ENCODE measurements around the gene TCERG1L.
"Not testable (repeated sequence)": the region's sequence is repeated elsewhere in the genome, so short reads cannot be mapped to it uniquely, and the experiment has no call there.

TCERG1L gene

GRCh38 chr10:131248376-131249165 is 63.0 kb downstream of the TCERG1L start:
- DNase-seq (ENCODE audit: low read depth): no peak

- no peak for DNase-seq (ENCODE audit: low read depth)
Measured at GRCh38 chr10:131247873-131248272, 63.6 kb downstream of the TCERG1L start.

DNA sequence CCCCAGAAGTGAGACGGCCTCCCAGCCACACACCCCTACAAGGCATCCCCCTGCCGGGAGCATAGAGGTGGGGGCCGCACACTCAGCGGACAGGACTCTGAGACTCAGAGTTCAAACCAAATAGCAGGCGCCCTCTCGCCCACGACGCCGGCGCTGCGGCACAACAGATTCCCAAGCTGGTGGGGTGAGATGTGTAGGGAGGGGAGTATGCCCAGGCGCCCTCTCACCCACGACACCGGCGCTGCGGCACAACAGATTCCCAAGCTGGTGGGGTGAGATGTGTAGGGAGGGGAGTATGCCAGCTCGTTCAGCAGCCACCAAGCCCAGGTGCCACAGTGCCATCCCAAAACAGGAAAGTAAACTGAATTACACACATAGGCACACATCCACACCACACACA is 64.7 kb downstream of the TCERG1L start:
- DNase-seq (ENCODE audit: low read depth): no peak

GRCh38 chr10:131246089-131246488 is 65.4 kb downstream of the TCERG1L start:
- DNase-seq (ENCODE audit: low read depth): no peak

- DNase-seq (ENCODE audit: low read depth): no peak
Measured at GRCh38 chr10:131245475-131246059, 66.0 kb downstream of the TCERG1L start.

- DNase-seq (ENCODE audit: low read depth): no peak
Measured at GRCh38 chr10:131244836-131245235, 66.7 kb downstream of the TCERG1L start.

DNA sequence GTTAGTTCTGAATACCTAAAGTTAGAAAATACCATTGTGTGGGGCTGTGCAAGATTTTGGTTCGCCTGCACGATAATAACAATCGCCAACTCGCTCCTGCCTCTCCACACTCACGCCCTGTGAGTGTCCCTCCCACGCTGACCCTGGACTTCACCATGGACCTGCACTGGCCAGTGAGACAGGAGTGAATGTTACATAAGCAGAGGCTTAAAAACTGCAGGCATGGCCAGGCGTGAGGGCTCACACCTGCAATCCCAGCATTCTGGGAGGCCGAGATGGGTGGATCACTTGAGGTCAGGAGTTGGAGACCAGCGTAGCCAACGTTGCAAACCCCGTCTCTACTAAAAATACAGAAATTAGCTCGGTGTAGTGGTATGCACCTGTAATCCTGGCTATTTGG is 68.4 kb downstream of the TCERG1L start:
- DNase-seq (ENCODE audit: low read depth): no peak

DNA sequence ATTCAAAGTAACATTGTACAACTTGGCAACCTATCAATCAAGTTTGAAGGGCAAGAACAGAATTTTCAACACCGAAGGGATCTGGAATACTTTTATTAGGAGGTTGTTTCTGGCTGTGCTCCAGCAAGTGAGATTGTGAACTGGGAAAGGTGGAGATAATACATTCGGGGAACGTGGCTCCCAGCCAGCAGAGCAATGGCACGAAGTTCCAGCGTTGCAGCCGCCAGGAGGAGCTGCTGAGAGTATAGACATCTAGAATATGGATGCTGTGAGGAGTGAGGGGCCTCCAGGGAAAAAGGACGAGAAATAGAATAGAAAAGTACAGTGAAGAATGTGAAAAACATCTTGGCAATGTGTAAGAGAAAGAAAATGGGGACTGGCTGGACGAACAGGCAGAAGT is 69.5 kb downstream of the TCERG1L start:
- peak; percentile 0 for DNase-seq (ENCODE audit: low read depth)

DNA sequence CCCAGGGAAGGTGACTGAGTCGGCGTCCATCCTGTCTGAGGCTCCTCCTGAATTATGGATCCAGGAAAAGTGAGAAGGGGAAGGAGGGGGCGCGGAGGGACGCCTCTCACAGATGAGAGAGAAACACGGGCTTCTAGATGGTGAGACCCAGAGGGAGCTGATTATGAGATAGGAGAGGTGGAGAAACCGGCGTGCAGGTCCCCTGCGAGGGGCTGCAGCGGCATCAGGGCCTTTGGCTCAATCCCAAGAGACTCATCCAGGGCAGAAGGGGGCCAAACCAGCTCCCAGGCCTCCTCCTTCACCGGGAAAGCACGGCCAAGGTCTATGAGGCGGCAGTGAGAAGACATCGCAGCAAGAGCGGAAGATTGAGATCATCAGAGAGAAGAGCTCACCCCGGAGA is 70.8 kb downstream of the TCERG1L start:
- DNase-seq (ENCODE audit: low read depth): no peak

GRCh38 chr10:131239926-131240325 is 71.6 kb downstream of the TCERG1L start:
- DNase-seq (ENCODE audit: low read depth): no peak

DNA sequence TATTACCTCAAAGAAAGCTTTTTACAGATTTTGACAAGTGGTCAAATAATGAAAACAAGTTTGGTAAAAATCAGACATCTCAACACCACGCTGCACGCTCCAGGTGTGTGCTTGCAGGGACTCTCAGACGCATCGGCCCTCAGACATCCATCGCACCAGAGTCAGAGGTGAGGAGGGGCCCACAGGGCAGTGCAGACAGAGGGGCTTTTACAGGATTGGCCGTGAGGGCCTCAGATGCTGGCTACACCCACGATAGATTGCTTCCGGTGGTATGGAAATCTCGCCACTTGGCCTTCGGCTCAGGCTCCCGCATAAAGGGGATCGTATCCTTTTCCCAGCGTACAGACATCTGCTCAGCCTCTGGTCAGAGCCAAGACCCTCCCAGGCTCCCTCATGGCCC is 72.1 kb downstream of the TCERG1L start:
- DNase-seq (ENCODE audit: low read depth): no peak

DNA sequence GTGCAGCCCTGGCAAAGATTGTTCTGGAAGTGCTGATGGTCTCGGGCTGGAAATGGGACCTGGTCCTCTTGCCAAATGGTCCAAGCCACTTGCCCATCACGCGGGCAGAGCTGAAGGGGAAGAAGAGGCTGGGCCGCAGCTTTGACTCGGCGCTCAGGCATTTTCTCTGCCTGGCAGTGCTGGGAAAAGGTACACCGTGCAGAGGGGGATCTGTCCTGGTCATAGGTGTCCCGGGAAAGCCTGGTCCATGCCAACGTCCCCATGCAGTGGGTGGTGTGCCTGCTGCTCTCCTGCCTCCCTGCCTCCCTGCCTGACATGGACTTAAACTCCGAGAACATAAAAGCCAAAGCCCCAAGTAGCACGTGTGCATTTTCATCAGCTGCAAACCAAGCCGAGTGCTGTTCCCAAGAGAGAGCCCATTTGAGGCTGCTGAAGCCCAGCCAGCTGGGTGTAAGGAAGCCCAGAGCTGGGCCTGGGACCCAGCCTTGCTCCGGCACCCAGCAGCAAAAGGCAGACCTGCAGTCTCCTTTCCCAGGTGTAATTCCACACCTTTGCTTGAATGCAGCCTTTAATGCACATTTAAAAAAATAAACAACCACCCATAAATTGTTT is 72.7 kb downstream of the TCERG1L start:
- DNase-seq (ENCODE audit: low read depth): no peak

DNA sequence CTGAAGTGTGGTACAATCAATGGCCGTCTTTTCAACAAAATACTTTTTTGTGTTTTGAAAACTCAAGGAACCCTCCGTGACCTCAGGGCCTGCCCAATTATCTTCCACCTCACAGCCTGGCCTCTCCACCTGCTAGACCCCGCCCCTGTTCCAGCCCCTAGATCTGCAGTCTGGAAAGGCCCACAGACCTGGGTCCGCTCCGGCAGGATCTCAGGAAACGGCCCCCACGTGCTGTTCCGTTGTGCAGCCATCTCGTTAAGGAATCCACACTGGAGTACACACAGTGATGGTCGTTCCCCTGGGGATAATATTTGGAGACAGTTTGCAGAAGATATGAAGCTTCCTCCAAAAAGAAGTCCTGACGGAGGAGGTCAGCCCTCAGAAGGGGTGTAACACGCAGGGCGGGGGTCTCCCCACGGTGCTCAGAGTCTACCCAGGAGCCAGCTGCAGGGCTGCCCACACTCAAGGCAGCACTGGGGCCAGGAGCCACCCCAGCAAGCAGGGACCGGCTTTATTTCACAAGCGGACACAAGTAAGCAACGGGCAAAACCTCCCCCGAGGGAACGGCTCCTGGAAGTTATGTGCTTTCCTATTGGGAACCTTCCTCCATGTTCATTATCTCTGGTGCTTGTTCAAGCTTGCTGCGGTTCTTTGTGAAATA is 73.4 kb downstream of the TCERG1L start:
- no peak for DNase-seq (ENCODE audit: low read depth)

DNA sequence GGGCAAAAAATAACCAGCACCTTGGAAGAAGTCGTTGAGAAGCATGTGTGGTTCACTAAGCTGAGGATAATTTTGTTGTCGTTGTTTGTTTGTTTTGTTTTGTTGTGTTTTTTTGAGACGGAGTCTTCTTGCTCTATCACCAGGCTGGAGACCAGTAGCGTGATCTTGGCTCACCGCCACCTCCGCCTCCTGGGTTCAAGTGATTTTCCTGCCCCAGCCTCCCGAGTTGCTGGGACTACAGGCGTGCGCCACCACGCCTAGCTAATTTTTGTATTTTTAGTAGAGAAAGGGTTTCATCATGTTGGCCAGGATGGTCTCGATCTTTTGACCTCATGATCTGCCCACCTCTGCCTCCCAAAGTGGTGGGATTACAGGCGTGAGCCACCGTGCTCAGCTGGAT is 76.9 kb downstream of the TCERG1L start:
- not testable (repeated sequence) for DNase-seq (ENCODE audit: low read depth)

GRCh38 chr10:131233611-131234258 is 77.8 kb downstream of the TCERG1L start:
- DNase-seq (ENCODE audit: low read depth): no peak

- no peak for DNase-seq (ENCODE audit: low read depth)
Measured at GRCh38 chr10:131231965-131232541, 79.5 kb downstream of the TCERG1L start.

GRCh38 chr10:131231323-131231964 is 80.1 kb downstream of the TCERG1L start:
- no peak for DNase-seq (ENCODE audit: low read depth)

DNA sequence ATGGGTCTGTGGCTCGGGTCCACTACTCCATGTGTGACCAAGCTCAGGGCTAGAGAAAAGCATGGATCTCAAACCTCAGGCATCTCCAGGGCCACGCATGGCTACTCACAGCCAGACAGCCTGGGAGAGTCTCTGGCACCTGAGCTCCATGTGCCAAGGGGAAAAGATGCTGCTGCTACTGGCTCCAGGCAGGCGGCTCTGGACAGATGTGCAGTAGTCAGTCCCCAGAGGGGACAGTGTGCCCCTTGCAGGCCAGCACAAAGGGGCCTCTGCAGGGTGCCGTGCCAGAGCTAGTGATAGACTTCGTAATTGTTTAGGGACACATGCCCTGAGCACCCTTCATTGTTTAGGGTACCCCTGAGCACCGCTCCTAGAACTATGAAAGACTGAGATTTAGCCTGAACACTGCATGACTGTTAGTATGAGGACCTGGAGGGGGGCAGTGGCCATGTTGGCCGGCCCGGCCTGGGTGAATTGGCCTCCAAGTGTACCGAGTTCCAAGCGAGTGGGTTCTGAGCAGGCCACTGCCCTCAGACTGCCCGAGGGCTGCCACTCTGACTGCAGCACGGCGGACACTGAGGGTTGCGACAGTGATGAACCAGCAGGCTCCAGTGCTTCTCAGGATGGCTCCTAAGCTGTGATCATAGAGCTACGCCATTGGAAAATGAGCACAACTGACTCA is 80.7 kb downstream of the TCERG1L start:
- no peak for DNase-seq (ENCODE audit: low read depth)

DNA sequence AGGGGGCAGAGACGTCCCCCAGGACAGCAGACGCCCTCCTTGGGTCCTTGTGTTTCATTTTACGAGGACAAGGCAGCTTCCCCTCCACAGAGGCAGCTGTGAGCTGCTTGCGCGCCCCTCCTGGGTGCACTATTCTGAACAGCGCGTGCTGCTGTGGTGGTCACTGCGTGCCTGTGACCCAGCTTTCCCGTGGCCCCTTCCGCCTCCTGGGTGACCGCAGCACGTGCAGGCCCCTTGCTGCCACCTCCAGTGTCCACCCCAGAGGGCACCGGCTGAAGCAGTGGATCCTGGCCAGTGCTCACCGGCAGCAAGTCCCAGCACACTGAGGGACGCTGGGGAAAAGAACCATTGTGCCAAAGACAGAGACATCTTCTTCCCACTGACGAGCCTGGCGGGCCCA is 81.4 kb downstream of the TCERG1L start:
- no peak for DNase-seq (ENCODE audit: low read depth)

DNA sequence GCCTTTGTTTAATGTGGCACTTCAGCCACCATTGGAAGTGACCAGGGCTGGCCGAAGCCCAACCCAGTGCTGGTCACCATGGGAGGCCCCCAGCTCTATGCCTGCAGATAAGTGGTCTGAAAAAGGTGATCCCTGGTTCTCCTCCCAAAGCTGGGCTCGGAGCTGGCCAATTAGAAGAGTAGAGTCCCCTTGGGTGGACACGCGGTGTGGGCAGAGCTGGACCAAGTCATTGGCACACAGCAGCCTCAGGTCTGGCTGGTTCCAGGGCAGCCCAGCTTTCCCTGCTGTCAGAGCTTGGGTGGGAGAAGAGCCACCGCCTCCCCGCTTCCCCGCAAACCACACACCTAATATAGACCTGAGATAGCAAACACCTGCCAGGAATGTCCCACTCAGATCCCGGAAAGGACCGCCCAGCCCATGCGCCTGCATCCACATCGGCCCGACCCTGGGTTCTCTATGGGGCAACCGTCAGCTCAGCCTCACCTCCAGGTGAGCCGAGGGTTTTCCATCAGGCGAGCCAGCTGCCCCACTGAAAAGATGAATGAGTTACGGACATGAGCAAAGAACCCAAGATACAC is 84.3 kb downstream of the TCERG1L start:
- DNase-seq (ENCODE audit: low read depth): no peak

Measured in ELR (cell line).